ENCODE measurements around the gene RAPGEFL1.
"Not testable (repeated sequence)": the region's sequence is repeated elsewhere in the genome, so short reads cannot be mapped to it uniquely, and the experiment has no call there.

RAPGEFL1 gene, protein sequence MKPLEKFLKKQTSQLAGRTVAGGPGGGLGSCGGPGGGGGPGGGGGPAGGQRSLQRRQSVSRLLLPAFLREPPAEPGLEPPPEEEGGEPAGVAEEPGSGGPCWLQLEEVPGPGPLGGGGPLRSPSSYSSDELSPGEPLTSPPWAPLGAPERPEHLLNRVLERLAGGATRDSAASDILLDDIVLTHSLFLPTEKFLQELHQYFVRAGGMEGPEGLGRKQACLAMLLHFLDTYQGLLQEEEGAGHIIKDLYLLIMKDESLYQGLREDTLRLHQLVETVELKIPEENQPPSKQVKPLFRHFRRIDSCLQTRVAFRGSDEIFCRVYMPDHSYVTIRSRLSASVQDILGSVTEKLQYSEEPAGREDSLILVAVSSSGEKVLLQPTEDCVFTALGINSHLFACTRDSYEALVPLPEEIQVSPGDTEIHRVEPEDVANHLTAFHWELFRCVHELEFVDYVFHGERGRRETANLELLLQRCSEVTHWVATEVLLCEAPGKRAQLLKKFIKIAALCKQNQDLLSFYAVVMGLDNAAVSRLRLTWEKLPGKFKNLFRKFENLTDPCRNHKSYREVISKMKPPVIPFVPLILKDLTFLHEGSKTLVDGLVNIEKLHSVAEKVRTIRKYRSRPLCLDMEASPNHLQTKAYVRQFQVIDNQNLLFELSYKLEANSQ

DNA sequence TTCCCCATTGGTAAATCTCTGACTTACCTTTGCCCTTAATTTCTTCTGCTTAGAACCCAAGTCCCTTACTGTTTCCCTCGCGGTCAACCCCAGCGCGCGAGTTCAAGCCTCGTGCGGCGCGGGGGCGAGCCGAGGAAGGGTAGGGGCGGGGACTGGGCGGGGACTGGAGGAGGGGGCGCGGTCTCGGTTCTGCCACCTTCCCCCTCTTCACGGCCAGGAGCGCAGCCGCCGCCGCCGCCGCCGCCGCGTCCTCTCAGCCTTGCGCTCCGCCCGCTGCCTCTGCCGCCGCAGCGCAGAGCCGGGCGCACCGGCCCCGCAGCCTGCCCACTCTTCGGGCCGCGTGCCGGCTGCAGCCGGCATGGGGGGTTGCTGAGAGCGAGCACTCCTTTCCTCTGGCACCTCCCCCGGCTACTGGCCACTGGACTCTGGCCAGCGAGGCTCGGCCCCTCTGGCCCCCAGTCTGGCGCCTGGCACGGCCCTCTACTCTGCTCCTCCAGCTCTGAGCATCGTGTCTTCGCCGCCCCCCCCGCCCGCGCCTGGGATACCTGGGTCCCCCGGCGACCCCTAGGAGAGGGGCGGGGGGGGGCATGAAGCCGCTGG, at the start of gene RAPGEFL1:
Gene RAPGEFL1, plus strand, starts transcription at position 196 of the 600 bp plus-strand sequence. Its CDS starts 392 bp downstream, at position 588.
- peak; percentile 91 for DNase-seq

GRCh38 chr17:40129498-40129897, 47.8 kb upstream of the RAPGEFL1 start:
- DNase-seq = no peak

DNA sequence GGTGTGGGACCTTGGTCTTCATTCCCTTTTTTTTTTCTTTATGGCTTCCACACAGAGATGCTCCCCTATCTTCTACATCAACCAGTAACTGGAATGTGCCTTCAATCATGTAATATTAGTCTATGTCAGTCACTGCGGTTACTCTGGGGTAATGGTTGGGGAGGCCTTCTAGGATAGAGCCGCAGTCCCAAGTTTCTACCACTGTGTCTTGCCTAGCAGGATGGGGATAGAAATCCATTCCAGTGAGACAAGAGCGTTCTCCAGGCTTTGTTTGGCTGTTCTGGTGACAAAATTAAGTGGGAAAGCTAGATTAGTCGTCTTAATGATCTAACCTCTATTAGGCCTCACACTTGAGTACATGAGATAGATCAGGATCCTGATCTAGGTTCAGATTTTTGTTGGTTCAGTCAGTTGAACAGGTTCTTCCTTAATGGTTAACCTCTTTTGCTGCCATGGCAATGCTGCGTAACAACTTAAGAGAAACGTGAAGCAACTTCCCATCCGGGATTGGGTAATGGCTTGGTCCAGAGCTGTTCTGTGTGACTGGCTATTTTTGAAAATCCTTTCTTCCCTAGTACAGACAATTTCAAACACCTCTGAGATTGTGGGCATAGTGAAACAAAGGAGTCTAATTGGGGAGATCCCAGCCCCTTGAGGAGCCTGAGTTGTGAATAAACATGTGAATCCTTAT, 46.8 kb upstream of the RAPGEFL1 start:
- no peak for DNase-seq

GRCh38 chr17:40134184-40134583, 43.1 kb upstream of the RAPGEFL1 start:
- DNase-seq = no peak

GRCh38 chr17:40135817-40136216, 41.5 kb upstream of the RAPGEFL1 start:
- no peak for DNase-seq

DNA sequence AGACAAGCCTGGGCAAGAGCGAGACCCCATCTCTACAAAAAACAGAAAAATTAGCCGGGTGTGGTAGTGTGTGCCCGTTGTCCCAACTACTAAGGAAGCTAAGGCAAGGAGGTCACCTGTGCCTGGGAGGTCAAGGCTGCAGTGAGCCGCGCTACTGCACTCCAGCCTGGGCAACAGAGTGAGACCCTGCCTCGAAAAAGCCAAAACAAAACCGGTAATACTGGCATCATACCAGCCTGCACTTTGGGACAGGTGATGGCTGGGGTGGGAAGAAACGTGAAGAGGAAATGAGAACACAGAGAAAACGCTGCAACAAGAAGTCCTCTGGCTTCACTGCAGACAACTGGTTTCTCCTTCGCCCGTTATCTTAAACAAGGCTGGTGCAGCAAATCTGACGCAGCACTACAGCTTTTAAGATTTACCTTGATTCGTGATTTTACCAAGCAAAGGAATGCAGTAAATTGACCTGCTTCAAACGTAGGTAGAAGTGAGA, 37.7 kb upstream of the RAPGEFL1 start:
- DNase-seq = no peak

DNA sequence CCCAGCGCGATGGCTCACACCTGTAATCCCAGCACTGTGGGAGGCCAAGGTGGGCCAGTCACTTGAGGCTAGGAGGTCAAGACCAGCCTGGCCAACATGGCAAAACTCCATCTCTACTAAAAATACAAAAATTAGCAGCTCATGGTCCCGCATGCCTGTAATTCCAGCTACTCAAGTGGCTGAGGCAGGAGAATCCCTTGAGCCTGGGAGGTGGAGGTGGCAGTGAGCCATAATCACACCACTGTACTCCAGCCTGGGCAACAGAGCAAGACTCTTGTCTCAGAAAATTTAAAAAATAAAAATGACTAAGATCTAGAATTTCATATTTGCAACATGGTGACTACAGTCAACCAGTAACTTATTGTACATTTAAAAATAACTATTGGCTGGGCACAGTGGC, 34.1 kb upstream of the RAPGEFL1 start:
- not testable (repeated sequence) for DNase-seq

- no peak for DNase-seq
These were observed 31.8 kb upstream of the RAPGEFL1 start for GRCh38 chr17:40145476-40145875.

GRCh38 chr17:40148527-40148926, 28.7 kb upstream of the RAPGEFL1 start:
- DNase-seq = no peak

DNA sequence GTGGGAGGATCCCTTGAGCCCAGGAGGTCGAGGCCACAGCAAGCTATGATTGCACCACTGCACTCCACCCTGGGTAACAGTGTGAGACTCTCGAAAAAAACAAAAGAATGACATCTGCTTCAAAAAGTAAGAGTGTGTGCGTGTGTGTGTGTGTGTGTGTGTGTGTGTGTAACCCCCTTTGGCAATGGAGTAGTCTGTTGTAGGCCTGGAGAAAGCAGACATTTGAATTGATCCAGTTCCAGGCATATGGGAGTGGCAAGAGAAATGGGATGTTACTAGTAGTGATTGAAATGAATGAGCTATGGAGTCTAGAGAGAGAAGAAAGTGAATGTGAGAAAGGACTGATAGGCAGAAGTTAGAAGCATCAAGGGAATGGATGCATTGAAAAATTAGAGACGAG, 27.0 kb upstream of the RAPGEFL1 start:
- DNase-seq = no peak

DNA sequence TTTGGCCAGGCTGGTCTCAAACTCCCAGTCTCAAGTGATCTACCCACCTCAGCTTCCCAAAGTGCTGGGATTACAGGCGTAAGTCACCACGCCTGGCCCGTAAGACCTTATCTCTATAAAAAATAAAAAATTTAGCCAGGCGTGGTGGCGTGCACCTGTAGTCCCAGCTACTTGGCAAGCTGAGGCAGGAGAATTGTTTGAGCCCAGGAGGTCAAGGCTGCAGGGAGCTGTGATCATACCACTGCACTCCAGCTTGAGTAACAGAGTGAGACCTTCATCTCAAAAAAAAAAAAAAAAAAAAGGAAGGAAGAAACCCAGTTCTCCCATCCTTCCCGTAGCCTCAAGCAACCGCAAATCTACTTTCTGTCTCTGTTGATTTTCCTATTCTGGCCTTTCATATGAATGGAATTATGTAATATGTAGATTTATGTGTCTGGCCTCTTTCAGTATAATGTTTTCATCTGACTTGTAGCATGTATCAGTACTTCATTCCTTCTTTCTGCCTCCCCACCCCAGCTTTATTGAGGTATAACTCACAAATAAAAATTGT, 25.8 kb upstream of the RAPGEFL1 start:
- no peak for DNase-seq

DNA sequence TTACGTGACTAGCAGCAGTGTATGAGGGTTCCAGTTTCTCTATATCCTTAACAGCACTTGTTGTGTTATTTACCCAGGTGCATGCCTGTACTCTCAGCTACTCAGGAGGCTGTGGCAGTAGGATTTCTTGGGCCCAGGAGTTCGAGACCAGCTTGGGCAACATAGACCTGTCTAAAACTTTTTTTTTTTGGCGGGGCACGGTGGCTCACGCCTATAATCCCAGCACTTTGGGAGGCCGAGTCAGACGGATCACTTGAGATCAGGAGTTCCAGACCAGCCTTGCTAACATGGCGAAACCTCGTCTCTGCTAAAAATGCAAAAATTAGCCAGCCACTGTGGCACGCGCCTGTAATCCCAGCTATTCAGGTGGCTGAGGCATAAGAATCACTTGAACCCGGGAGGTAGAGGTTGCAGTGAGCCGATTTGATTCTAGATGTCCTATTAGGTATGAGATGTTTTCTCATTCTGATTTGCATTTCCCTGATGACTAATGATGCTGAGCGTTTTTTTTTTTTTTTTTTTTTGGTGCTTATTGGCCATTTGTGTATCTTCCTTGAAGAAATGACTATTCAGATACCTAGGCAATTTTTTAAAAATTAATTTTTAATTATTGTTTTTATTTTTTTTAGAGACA, 23.6 kb upstream of the RAPGEFL1 start:
- no peak for DNase-seq

DNA sequence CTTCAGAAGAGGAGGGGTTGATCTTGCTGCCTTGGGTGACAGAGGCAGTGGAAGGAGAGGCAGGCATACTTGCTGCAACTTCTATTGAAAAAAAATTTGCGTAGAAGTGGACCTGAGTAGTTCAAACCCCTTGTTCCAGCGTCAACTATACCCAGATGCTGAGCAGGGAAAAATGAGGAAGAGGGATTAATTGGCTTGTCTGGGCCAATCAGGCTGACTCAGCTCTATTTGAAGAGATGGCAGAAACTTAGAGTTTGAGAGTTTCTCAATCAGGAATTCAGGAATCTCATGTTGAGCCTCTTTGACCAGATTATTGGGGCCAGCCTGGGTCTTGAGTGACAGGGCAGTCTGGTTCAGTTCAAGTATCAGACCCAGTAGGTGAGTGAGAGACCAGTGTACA, 19.3 kb upstream of the RAPGEFL1 start:
- no peak for DNase-seq

DNA sequence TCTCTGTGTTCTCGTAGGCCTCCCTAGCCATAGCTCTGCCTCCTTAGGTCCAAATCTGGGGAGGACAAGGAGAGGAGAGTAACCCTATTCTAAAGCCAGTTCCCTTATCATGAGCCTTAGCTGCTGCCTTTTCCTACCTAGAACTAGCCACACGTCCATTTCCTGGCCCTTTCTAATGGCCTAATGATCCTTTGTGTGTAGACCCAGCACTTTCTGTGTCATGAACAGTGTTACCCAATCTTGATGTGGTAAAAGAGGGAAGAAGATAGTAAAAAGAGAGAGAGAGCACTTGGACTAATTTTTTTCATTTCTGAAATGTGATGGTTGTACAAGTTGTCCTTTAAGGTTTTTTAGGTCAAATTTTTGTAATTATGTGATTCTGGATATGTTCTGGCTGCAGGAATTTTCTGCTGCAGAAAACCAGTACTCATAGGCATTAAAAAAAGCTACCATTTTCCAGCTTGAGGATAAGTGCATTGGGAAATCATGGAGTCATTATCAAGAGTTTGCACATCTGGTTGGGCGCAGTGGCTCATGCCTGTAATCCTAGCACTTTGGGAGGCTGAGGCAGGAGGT, 18.7 kb upstream of the RAPGEFL1 start:
- DNase-seq = no peak

DNA sequence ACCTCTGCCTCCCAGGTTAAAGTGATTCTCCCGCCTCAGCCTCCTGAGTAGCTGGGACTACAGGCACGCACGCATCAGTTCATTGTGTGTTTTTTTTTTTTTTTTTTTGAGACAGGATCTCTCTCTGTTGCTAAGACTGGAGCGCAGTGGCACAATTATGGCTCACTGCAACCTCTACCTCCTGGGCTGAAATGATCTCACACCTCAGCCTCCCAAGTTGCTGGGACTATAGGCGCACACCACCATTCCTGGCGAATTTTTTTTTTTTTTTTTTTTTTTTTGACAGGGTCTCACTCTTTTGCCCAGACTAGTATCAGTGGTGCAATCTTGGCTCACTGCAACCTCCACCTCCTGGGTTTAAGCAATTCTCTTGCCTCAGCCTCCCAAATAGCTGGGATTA, 17.8 kb upstream of the RAPGEFL1 start:
- DNase-seq = no peak

DNA sequence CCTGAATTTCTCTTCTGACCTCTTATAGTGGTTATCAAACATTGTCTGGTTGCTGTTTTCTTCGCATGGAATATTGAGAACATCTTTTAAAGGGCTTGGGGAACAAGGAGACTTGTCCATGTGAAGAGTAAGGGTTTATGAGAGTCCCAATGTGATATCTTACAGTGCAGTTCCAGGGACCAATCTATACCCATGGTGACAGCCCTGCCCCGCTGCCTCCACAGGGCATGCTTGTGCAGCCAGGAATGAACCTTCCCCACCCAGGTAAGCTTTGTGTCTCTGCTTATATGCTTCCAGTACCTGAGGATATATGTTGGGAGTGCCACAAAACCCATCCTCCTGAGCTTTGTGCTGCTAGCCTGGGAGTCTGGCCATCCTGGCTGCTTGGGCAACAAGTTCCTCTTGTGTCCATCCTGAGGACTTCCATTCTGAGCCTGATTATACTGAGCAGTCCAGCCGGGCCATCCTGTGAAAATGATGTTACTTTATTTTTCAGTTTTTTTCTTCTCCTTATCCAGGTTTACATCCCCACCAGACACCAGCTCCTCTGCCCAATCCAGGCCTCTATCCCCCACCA, 9.5 kb upstream of the RAPGEFL1 start:
- DNase-seq = no peak

DNA sequence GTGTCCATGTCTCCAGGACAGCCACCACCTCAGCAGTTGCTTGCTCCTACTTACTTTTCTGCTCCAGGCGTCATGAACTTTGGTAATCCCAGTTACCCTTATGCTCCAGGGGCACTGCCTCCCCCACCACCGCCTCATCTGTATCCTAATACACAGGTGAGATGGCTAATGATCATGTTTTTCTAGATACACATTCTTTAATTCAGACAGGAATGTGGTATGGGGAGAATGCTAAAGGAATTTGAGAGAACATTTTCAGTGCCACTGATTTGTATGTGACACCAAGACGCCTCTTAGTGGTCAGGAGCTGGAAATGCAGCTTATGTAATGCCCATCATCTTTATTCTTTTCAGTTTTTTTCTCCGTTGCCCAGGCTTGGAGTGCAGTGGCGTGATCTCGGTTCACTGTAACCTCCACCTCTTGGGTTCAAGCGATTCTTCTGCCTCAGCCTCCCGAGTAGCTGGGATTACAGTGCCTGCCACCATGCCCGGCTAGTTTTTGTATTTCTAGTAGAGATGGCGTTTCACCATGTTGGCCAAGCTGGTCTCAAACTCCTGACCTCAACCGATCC, 8.9 kb upstream of the RAPGEFL1 start:
- peak; percentile 38 for DNase-seq

- no peak for DNase-seq
These were observed 6.9 kb upstream of the RAPGEFL1 start for GRCh38 chr17:40170325-40170724.

GRCh38 chr17:40171750-40172149, 5.5 kb upstream of the RAPGEFL1 start:
- no peak for DNase-seq

GRCh38 chr17:40173091-40173777, 4.0 kb upstream of the RAPGEFL1 start:
- DNase-seq = no peak

GRCh38 chr17:40173778-40174135, 3.5 kb upstream of the RAPGEFL1 start:
- no peak for DNase-seq
